ENCODE data around the gene PIP4P1.
"Not testable (repeated sequence)": the region's sequence is repeated elsewhere in the genome, so short reads cannot be mapped to it uniquely, and the experiment has no call there.

The PIP4P1 gene

GRCh38 chr14:20461225-20462141, at the start of gene PIP4P1:
PIP4P1 (minus strand) TSS chr14:20461434; CDS start chr14:20461325, 109 bp downstream.
- peak; percentile 97 to 98 for DNase-seq

DNA sequence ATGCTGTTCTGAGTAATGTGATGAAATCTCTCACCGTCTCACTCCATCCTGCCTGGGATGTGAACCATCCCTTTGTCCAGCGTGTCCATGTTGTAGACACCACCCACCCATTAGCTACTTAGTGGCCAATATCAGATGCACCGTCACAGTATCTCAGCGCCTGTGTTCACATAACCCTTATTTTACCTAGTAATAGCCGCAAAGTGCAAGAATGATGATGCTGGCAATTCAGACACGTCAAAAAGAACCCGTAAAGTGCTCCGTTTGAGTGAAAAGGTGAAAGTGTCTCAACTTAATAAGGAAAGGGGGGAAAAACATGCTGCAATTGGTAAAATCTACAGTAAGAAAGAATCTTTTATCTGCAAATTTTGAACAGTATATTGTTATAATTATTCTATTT, 47.1 kb upstream of the PIP4P1 start:
- no peak for DNase-seq

DNA sequence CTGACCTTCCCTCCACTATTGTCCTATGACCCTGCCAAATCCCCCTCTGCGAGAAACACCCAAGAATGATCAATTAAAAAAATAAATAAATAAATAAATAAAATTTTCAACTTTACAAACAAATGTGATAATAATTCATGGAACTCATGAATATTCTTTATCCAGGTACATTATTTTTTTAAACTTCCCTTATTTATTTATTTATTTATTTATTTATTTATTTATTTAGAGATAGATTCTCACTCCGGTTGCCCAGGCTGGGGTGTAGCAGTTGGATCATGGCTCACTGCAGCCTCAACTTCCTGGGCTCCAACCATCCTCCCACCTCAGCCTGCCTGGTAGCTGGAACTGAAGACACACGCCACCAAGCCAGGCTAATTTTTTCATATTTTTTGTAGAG, 46.3 kb upstream of the PIP4P1 start:
- not testable (repeated sequence) for DNase-seq

- DNase-seq, result not testable (repeated sequence)
Measured at GRCh38 chr14:20506752-20507151, 45.5 kb upstream of the PIP4P1 start.

- not testable (repeated sequence) for DNase-seq
Measured at GRCh38 chr14:20506276-20506675, 45.0 kb upstream of the PIP4P1 start.

DNA sequence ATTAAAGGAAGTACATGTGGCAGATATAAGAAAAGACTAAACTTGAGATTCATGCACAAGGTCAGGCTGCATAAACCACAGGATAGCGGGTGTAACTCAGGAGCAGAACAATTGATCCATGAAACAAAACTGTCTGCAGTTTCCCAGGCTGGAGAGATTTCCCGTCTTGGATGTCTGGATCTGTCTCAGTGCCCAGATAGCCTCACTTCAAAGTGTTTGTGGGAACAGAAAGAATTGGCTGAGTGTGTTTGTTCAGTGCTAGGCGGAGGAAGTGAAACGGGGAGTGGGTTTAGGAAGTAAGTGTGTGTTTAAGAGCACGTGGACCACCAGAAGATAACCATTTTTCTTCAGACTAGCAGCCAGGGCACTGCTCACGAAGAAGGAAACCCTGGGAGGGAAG, 42.7 kb upstream of the PIP4P1 start:
- DNase-seq, result no peak

- DNase-seq, result no peak
Measured at GRCh38 chr14:20501346-20501745, 40.1 kb upstream of the PIP4P1 start.

- no peak for DNase-seq
Measured at GRCh38 chr14:20499881-20500280, 38.6 kb upstream of the PIP4P1 start.

GRCh38 chr14:20499108-20499507, 37.9 kb upstream of the PIP4P1 start:
- no peak for DNase-seq

GRCh38 chr14:20498622-20499021, 37.4 kb upstream of the PIP4P1 start:
- no peak for DNase-seq

DNA sequence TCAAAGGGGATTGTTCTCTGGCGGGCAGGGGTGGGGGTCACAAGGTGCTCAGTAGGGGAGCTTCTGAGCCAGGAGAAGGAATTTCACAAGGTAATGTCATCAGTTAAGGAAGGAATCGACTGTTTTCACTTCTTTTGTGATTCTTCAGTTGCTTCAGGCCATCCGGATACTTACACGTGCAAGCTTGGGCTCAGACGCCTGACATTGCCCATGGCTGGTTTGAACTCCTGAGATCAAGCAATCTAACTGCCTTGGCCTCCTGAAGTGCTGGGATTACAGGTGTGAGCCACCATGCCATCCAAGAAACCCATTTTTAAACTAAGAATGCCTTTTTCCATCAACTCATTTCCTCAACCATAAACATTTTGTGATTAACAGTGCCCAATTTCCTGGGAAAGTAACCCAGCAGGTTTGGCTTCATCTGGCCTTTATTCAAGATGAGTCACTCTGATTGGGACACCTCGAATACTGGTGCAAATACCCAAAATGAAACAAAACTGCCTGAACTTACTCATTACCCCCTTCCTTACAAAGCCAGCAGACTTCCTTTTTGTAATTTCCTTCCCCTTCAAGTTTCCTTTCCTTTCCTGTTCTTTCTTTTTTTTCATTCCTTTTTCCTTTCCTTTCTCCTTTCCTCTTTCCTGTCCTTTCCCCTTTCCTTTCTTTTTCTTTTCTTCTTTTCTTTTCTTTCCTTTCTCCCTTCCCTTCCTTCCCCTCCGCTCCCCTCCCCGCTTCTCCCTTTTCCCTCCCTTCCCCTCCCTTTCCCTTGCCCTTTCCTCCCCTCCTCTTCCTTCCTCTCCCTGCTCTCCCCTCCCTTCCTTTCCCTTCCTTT, 33.9 kb upstream of the PIP4P1 start:
- DNase-seq, result no peak

- no peak for DNase-seq
Measured at GRCh38 chr14:20493634-20494033, 32.4 kb upstream of the PIP4P1 start.

DNA sequence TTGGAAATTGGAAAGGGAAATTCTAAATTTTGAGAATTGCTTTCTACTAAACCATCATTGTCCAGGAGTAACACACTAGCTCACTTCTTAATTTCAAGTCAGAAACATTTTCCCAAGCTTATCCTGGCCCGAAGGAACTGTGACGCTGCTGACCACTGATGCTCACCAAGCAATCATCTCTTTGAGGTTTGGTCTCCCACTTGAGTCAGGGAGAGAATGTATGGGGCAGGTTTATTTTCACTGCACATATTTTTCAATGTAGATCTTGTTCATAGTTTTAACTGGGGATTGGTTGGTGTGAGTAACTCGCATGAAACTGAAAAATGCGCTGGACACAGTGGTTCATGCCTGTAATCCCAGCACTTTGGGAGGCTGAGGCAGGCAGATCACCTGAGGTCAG, 31.3 kb upstream of the PIP4P1 start:
- DNase-seq, result no peak

- DNase-seq, result no peak
Measured at GRCh38 chr14:20490563-20490962, 29.3 kb upstream of the PIP4P1 start.

DNA sequence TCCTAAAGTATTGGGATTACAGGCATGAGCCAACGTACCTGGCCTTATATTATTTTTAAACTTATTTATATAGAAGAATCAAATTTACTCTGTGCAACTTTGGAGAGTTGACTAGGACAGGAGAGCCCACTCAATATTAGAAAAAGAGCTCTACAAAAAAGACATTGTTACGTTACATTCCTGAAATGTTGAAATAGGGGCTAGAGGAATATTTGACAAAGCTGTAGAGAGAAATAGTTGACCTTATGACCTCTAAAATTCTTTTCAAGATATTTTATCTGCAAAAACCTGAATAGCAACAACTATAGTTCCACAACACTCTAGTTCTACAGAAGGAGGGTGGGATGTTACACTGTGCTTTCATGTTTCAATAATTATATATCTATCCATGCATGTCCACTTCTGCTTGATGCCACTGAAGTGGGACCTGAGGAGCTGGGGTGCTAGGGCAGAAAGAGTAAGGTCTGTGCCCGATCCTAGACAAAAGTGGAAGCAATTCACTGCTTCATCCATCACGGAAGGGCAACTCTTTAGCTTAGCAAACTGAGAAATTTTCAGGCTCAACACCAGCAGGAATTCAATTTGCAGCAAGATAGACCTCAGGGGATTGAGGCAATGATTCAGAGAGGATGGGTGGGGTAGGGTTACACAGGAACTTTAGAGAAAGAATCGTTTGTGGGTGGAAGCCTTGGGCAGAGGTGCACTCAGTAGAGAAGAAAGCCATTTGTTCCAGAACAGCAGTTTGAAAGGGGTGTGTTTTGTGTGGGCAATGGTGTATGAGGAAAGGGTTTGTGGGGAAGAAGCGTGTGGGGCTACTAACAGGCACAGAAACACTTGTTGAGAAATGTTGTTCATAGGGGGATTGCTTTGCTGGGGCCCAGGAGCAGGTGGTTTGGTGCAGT, 28.1 kb upstream of the PIP4P1 start:
- peak in 1 of 2 experiments; percentile 4 for DNase-seq

DNA sequence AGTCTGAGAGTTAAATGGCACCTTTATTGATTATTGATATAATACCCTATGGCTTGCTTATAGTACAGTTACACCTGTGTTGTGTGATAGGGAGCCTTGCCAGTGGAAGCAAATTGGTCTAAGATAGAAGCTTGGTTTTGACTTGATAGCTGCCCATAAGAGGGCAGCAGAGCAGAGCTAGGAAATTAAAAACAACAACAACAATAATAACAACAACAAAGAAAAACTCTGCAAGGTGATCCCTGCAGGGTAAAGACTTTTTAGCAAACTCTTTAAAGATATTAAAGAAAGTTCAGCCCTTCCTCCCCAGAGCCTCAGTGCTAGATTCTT, 26.1 kb upstream of the PIP4P1 start:
- no peak for DNase-seq

GRCh38 chr14:20486684-20487395, 25.6 kb upstream of the PIP4P1 start:
- no peak for DNase-seq

- DNase-seq, result no peak
Measured at GRCh38 chr14:20485900-20486299, 24.7 kb upstream of the PIP4P1 start.

DNA sequence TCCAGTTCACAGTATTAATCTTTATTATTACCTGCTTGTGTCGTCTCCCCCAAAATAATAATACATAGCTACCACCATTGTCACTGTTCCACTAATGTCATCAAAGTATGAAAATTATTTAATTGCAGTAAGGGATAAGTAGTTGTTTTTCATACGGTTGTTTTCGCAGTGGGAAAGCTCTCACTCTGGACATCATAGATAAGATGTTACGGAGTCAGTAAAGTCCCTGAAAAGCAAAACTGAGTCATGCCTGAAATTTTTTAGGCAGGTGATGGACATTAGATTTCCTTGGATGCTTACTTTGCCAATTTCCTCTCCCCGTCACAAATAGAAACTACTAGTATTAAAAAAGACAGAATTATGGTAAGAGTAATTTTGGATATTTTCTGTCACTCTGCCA, 21.1 kb upstream of the PIP4P1 start:
- DNase-seq, result no peak

DNA sequence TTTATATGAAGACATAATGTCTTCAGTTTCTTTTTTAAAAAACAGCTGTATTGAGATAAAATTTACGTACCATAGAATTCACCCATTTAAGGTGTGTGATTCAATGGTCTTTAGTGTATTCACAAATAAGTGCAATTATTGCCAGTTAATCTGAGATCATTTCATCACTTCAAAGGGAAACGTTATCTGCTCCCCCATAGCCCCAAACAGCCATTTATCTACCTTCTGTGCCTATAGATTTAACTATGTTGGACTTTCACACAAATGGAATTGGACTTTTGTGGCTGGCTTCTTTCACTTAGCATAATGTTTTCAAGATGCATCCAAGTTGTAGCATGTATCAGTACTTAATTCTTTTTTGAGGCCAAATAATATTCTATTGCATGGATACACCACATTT, 17.7 kb upstream of the PIP4P1 start:
- no peak for DNase-seq

GRCh38 chr14:20477211-20477876, 16.1 kb upstream of the PIP4P1 start:
- DNase-seq, result no peak

DNA sequence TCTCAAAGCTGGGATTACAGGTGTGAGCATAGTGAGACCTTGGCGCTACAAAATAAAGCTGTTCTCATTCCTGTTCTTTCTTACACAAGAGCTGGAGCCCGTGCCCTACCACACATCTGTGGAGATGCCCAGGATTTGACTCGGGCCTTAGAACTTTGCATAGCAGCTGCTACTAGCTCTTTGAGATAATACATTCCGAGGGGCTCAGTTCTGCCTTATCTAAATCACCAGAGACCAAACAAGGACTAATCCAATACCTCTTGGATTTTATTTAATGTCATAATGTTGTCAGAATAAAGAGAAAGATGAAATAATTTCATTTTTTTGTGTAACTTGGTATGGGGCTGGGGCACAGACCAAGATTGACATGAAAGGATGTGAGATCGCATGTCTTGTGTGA, 15.5 kb upstream of the PIP4P1 start:
- no peak for DNase-seq
